Activated CD8-positive, alpha-beta memory T cell treated with anti-CD3 and anti-CD28 coated beads for 24 hours (primary cell): ENCODE results near the gene EVI5.
"Not testable (repeated sequence)": the region's sequence is repeated elsewhere in the genome, so short reads cannot be mapped to it uniquely, and the experiment has no call there.

Source experiments
- DNase-seq: peaks from one replicate; pipeline ENCODE4 v3.0.0-alpha.2; 2020

The EVI5 gene

GRCh38 chr1:92747735-92748134, 37.2 kb downstream of the EVI5 start:
- no peak for DNase-seq

GRCh38 chr1:92746255-92746654, 38.7 kb downstream of the EVI5 start:
- not testable (repeated sequence) for DNase-seq

GRCh38 chr1:92743221-92743620, 41.7 kb downstream of the EVI5 start:
- no peak for DNase-seq

- DNase-seq, result no peak
Measured at GRCh38 chr1:92739669-92740524, 45.0 kb downstream of the EVI5 start.

GRCh38 chr1:92736395-92736794, 48.5 kb downstream of the EVI5 start:
- no peak for DNase-seq

- DNase-seq, result no peak
Measured at GRCh38 chr1:92730476-92730875, 54.4 kb downstream of the EVI5 start.

- no peak for DNase-seq
Measured at GRCh38 chr1:92728697-92729096, 56.2 kb downstream of the EVI5 start.

GRCh38 chr1:92723713-92724112, 61.2 kb downstream of the EVI5 start:
- DNase-seq, result not testable (repeated sequence)

- DNase-seq, result no peak
Measured at GRCh38 chr1:92721886-92722285, 63.0 kb downstream of the EVI5 start.

GRCh38 chr1:92721157-92721556, 63.8 kb downstream of the EVI5 start:
- DNase-seq, result not testable (repeated sequence)

GRCh38 chr1:92715476-92715951, 69.4 kb downstream of the EVI5 start:
- DNase-seq, result not testable (repeated sequence)

- no peak for DNase-seq
Measured at GRCh38 chr1:92713939-92714338, 71.0 kb downstream of the EVI5 start.

- DNase-seq, result no peak
Measured at GRCh38 chr1:92711473-92712165, 73.3 kb downstream of the EVI5 start.

- no peak for DNase-seq
Measured at GRCh38 chr1:92709738-92710137, 75.2 kb downstream of the EVI5 start.

- DNase-seq, result no peak
Measured at GRCh38 chr1:92708368-92708950, 76.4 kb downstream of the EVI5 start.

GRCh38 chr1:92707709-92708108, 77.2 kb downstream of the EVI5 start:
- no peak for DNase-seq

GRCh38 chr1:92707292-92707691, 77.6 kb downstream of the EVI5 start:
- no peak for DNase-seq

GRCh38 chr1:92705446-92705845, 79.5 kb downstream of the EVI5 start:
- no peak for DNase-seq

- DNase-seq, result no peak
Measured at GRCh38 chr1:92701147-92701546, 83.8 kb downstream of the EVI5 start.

GRCh38 chr1:92698932-92699331, 86.0 kb downstream of the EVI5 start:
- no peak for DNase-seq

GRCh38 chr1:92695104-92695503, 89.8 kb downstream of the EVI5 start:
- DNase-seq, result no peak

- no peak for DNase-seq
Measured at GRCh38 chr1:92691925-92692324, 93.0 kb downstream of the EVI5 start.

- no peak for DNase-seq
Measured at GRCh38 chr1:92690212-92690906, 94.5 kb downstream of the EVI5 start.
